HG02840 (cell line): ENCODE measurements around the gene PBRM1.

Experiments used
- ATAC-seq: cut with Tn5 transposase; IDR thresholded peaks from one replicate; pipeline ENCODE4 v1.9.1; 2021; ENCODE audit warnings: mild to moderate bottlenecking, moderate library complexity, moderate number of reproducible peaks; ENCODE audit not compliant: unreplicated experiment, low FRiP score

The PBRM1 gene

GRCh38 chr3:52516509-52517195, 169.1 kb downstream of the PBRM1 start:
- no peak for ATAC-seq

- ATAC-seq: no peak
Observed at GRCh38 chr3:52515192-52515591, 170.5 kb downstream of the PBRM1 start.

- ATAC-seq: no peak
Observed at GRCh38 chr3:52514576-52514975, 171.1 kb downstream of the PBRM1 start.

- no peak for ATAC-seq
Observed at GRCh38 chr3:52513281-52513680, 172.4 kb downstream of the PBRM1 start.

- no peak for ATAC-seq
Observed at GRCh38 chr3:52512727-52513126, 173.0 kb downstream of the PBRM1 start.

GRCh38 chr3:52512105-52512504, 173.6 kb downstream of the PBRM1 start:
- ATAC-seq: no peak

- ATAC-seq: no peak
Observed at GRCh38 chr3:52511509-52511908, 174.2 kb downstream of the PBRM1 start.

GRCh38 chr3:52509753-52510328, 175.9 kb downstream of the PBRM1 start:
- no peak for ATAC-seq

GRCh38 chr3:52507359-52507758, 178.4 kb downstream of the PBRM1 start:
- ATAC-seq: no peak

- ATAC-seq: no peak
Observed at GRCh38 chr3:52506266-52506966, 179.3 kb downstream of the PBRM1 start.

- ATAC-seq: no peak
Observed at GRCh38 chr3:52504977-52505376, 180.7 kb downstream of the PBRM1 start.

GRCh38 chr3:52503788-52504424, 181.8 kb downstream of the PBRM1 start:
- ATAC-seq: no peak

- ATAC-seq: no peak
Observed at GRCh38 chr3:52502808-52503350, 182.8 kb downstream of the PBRM1 start.

- no peak for ATAC-seq
Observed at GRCh38 chr3:52502001-52502400, 183.7 kb downstream of the PBRM1 start.

- no peak for ATAC-seq
Observed at GRCh38 chr3:52501046-52501445, 184.7 kb downstream of the PBRM1 start.

GRCh38 chr3:52498137-52499054, 187.3 kb downstream of the PBRM1 start:
- no peak for ATAC-seq

- no peak for ATAC-seq
Observed at GRCh38 chr3:52495777-52496602, 189.7 kb downstream of the PBRM1 start.
